Prostate gland (tissue), 2 donors: ENCODE data around the gene ETV4.

ENCODE experiments used
- CTCF ChIP-seq, 4 experiments: fragments of 200-600 bp in 2 of 4; fragments of 450-650 bp in 2 of 4; sonication (generic) in 2 of 4; IDR thresholded peaks; 1 replicate in 3 of 4; 2 replicates in 1 of 4; pipeline ENCODE4 v1.5.1; 2016 to 2019; ENCODE audit warnings: antibody characterized with exemption in 4 of 4, mild to moderate bottlenecking in 2 of 4, moderate library complexity in 2 of 4
- POLR2A ChIP-seq: fragments of 450-650 bp; IDR thresholded peaks from one replicate; pipeline ENCODE4 v1.6.1; 2016; ENCODE audit warnings: antibody characterized with exemption, mild to moderate bottlenecking
- POLR2AphosphoS5 ChIP-seq: sonication (generic); formaldehyde crosslinking; IDR thresholded peaks from one replicate; pipeline ENCODE4 v1.6.1; 2017; ENCODE audit warnings: antibody characterized with exemption

- TF ChIP-seq CTCF (IDR thresholded peaks at IDR 0.05) = no peak
- TF ChIP-seq POLR2AphosphoS5 = no peak
- TF ChIP-seq POLR2A = no peak
Measured at GRCh38 chr17:43556292-43556691, 10.2 kb upstream of the ETV4 start.
